Epidermal melanocyte (primary cell): ENCODE data around the gene SLC29A2.

ENCODE experiments used
- DNase-seq: peaks from one replicate; pipeline ENCODE4 v3.0.0; 2011; ENCODE audit warnings: low spot score; ENCODE audit not compliant: insufficient read length

Gene SLC29A2

DNA sequence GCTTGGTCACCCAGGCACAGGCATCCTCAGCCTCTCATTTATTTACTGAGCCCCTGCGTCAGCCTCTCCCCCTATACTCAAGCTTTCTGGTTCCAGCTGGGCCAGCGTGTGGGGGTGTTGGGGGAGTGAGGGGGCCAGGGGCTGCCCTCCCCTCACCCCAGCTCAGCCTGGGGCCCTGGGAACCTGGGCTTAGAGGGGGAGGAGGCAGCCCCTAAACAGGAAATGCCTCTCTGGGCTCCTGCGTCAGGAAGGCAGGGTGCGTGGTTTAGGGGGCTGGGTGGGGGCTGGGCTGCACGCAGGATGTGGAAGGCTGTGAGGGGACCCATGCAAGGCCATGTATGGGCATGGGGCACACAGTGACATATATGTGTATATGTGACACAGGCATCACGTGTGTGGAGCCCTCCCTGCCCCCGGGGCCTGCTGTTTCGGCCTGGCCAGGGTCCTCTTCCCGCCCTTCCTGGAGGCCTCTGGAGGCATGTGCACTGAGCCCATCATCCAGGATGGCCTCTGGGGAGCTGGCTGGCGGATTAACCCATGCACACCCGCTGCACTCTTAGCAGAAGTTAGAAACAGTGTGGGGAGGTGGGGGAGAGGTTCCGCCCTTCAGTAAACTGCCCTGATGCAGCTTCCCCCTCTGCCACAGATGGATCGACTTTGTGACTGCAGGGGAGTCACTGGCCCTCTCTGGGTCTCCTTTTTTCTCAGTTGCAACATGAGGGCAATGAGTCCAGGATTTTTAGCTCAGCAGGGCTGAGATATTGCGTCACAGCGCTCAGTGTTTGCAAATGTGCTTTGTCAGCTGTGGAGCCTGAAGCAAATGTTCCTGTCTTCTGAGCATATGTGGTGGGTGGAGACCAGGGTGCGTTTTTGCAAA is 53.6 kb downstream of the SLC29A2 start:
- DNase-seq, result peak; percentile 73

DNA sequence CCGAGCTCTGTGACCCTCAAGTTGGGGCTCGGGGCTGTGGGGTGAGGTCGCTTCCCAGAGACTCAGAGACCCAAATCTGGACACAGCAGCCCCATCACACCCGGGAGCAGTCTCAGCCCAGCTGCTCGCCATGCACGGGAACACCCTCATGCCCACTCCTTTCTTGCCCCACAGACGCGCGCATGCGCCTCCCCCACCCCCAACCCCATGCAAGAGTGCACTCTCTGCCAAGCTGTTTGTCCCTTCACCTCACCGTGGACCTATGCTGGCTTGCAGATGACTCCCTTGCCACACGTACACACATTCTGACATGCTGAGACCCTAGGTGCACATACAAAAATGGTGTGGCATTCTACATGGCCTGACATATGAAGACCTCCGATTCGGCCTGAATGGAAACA is 54.2 kb downstream of the SLC29A2 start:
- DNase-seq, result no peak

- no peak for DNase-seq
These were observed 54.7 kb downstream of the SLC29A2 start, which contains the start of gene CD248 for GRCh38 chr11:66316849-66317251. CD248 (minus strand) TSS chr11:66317044; CDS start chr11:66317027, 17 bp downstream.

GRCh38 chr11:66315921-66316811 is 55.4 kb downstream of the SLC29A2 start:
- no peak for DNase-seq

GRCh38 chr11:66315498-66315885 is 56.1 kb downstream of the SLC29A2 start:
- no peak for DNase-seq

DNA sequence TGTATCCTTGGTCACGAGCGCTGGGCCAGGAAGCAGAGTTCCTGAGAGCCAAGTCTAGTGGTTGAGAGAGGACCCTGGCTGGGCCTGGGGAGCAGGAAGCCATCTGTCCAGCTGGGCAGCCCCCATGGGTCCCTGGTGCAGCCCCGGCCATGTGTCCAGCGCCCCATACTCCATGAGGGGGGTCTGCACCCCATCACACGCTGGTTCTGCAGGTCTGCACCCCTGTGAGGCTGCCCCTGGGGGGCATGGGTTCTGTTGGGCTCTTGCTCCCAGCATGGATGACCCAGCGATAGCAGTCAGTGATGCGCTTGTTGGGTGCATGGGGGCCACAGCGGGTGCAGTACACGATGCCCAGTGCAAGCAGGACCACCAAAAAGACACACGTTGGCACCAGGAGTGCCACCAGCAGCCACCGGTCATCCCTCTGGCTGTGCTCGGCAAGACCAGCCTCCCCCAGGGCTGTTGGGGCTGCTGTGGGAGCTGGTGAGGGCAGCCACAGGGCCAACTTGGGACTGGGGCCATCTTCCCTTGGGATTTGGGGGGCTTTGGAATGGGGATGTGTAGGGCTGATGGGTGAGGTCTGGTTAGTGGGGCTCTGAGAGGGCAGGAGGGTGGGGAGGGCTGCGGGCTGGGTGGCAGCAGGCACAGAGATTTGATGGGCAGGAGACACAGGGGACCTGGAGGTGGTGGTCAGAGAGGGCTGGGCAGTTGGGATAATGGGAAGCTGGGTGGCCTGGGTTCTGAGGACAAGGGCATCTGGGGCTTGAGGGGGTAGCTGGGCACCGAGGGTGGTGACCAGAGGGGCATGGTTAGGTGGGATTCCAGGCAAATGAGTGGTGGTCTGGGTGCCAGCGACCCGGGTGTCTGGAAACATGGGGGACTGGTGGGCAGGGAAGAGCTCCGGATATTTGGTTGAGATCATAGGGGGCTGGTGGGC is 56.7 kb downstream of the SLC29A2 start:
- DNase-seq, result no peak

- DNase-seq, result no peak
These were observed 57.4 kb downstream of the SLC29A2 start for GRCh38 chr11:66314186-66314501.

DNA sequence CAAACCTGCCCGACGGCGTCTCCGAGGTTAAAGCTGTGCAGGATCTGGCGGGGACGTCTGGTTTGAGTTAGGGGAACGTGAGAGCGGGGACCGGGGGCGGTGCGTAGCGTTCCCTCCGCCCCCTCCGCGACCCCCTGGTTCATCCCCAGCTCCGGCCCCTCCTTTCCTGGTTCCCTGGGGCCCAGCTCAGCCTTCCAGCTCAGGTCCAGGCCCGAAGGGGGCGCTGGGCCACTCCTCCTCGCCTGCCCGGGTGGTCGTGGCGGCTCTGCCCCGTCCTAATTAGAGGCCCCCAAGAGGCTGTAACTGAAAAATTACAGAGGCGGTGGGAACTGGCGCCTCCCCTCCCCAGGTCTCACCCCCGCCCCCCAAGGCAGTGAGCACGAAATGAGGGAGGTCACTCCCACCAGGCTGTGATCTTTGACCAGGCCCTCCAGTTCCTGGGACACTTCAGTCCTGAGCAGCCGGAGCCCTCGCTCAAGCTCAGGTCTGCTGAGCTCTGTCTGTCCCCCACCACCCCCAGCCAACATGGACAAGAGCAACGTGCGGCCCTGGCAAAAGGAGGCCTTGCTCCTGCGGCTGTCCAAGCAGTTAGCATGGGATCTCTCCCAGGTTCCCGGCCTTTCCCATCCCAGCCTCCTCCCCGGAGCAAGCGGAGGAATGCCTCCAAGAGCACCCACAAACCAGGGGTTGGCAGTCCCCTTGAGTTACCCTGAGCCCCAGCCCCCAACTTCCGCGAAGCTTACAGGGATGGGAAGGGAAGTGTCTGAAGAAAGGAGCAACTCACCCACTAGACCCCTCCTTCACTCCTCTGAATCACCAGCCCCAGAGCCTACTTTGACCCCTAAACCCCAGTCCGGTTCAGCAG is 58.0 kb downstream of the SLC29A2 start:
- DNase-seq, result no peak

DNA sequence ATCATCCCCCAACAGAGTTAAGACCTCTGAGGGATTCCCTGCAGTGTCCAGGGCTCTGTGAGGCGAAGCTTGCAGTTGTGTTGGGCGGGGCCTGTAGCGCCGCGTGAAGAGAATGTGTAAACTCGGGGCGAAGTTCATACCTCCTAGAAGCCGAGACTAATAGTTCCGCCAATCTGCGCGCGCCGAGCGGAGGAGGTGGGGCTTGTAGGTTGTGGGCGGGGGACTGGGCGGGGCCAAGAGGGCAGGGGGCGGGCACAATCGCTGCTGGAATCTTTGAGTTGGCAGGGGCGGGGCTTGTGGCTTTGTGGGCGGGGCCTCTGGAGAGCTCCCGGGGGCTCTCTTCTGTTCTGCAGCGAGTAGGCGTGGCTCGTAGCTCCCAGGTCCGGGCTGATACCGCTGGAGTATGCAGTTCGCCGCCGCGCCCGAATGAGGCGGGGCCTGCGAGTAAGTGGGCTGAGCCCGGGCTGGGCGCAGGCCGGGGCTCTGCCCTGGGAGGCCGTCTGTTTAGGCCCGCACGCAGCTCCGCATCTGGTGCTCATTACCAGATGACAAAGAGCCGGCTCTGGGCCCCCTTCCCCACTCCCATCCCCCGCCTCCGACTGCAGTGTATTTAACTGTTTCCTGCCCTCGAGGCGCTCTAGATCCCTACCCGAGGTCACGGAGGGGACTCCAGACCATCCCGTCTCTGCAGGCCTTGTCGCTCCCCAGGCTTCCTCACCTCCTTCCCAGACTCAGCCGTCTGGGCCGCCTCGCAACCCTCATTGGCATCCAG is 58.8 kb downstream of the SLC29A2 start:
- DNase-seq, result peak; percentile 95
